ENCODE results near the gene PLPP3. TPM values are rescaled to one million over a fixed set of nuclear protein-coding genes. Genes with fewer than 3 reads are reported as not detected.

PLPP3 gene
- 4.6 TPM in 2 replicates for total RNA-seq

- ChIA-PET POLR2A (interaction anchor here (1.1 to 2.2 kb wide), 3 partner anchors 54 to 1291 kb away, joined by 3 to 6 read pairs (median 4); no protein-coding TSS in a partner anchor), CTCF (interaction anchor here (0.6 to 7.1 kb wide), 6 partner anchors 170 to 1241 kb away, joined by 3 to 54 read pairs (median 4); no protein-coding TSS in a partner anchor)
- H3K27ac Mint-ChIP-seq = peak within 1 kb of the TSS; percentile 59
- H3K36me3 Mint-ChIP-seq (ENCODE audit: low read depth) = no peaks in the 10 kb centered on the region
- intact Hi-C loops (cut with micrococcal nuclease) = loop anchor here (1.0 to 10.0 kb wide), 4 partner anchors 106 to 1364 kb away; partner anchors contain the start of gene USP24
- DNase-seq (peak; percentile 43), ATAC-seq (ENCODE audit: low read depth) (peak; percentile 16)
- peaks cover 54% of the 10 kb centered on the region for H3K4me1 Mint-ChIP-seq
- H3K9me3 Mint-ChIP-seq = no peaks in the 10 kb centered on the region
- peak within 1 kb of the TSS; percentile 91 for H3K4me3 Mint-ChIP-seq
- no peaks in the 10 kb centered on the region for H3K27me3 Mint-ChIP-seq
- TF ChIP-seq CTCF (IDR thresholded peaks at IDR 0.05) = no peak
Measured at GRCh38 chr1:56578963-56579875, at the start of gene PLPP3. Gene PLPP3, minus strand, starts transcription at chr1:56579563. Its CDS starts 547 bp downstream, at chr1:56579016.

- Mint-ChIP-seq H3K4me1 (no peaks in the 10 kb centered on the region), H3K27me3 (peaks cover 13% of the 10 kb centered on the region), H3K27ac (no peak overlapping the region), H3K9me3 (no peaks in the 10 kb centered on the region), H3K4me3 (no peak overlapping the region), H3K36me3 (ENCODE audit: low read depth) (no peaks in the 10 kb centered on the region)
- intact Hi-C loops (cut with micrococcal nuclease) = no loop called here
- no peak for TF ChIP-seq CTCF (IDR thresholded peaks at IDR 0.05)
- ATAC-seq (ENCODE audit: low read depth) = no peak
- ChIA-PET POLR2A (no interaction called here), CTCF (no interaction called here)
- no peak for DNase-seq
Measured at GRCh38 chr1:56627636-56628039, 48.3 kb upstream of the PLPP3 start.

- intact Hi-C loops (cut with micrococcal nuclease) = no loop called here
- Mint-ChIP-seq H3K4me1 (no peaks in the 10 kb centered on the region), H3K36me3 (ENCODE audit: low read depth) (no peaks in the 10 kb centered on the region), H3K27ac (no peak overlapping the region), H3K27me3 (peaks cover 15% of the 10 kb centered on the region), H3K9me3 (no peaks in the 10 kb centered on the region), H3K4me3 (no peak overlapping the region)
- ATAC-seq (ENCODE audit: low read depth) (no peak), DNase-seq (no peak)
- TF ChIP-seq CTCF (IDR thresholded peaks at IDR 0.05) = no peak
- ChIA-PET POLR2A (no interaction called here), CTCF (no interaction called here)
Measured at GRCh38 chr1:56627019-56627635, 47.8 kb upstream of the PLPP3 start.

- CTCF ChIA-PET = no interaction called here
- no peak overlapping the region for H3K27ac Mint-ChIP-seq
- POLR2A ChIA-PET = no interaction called here
- DNase-seq = no peak
- intact Hi-C loops (cut with micrococcal nuclease) = no loop called here
- H3K4me1 Mint-ChIP-seq = no peaks in the 10 kb centered on the region
- no peak for ATAC-seq (ENCODE audit: low read depth)
- H3K4me3 Mint-ChIP-seq = no peak overlapping the region
- H3K27me3 Mint-ChIP-seq = peaks cover 15% of the 10 kb centered on the region
- H3K9me3 Mint-ChIP-seq = no peaks in the 10 kb centered on the region
- TF ChIP-seq CTCF (IDR thresholded peaks at IDR 0.05) = no peak
- no peaks in the 10 kb centered on the region for H3K36me3 Mint-ChIP-seq (ENCODE audit: low read depth)
Measured at GRCh38 chr1:56626546-56626945, 47.2 kb upstream of the PLPP3 start.

GRCh38 chr1:56625819-56626440 lies 46.6 kb upstream of the PLPP3 start:
- intact Hi-C loops (cut with micrococcal nuclease) = no loop called here
- no peaks in the 10 kb centered on the region for H3K9me3 Mint-ChIP-seq
- H3K4me1 Mint-ChIP-seq = no peaks in the 10 kb centered on the region
- POLR2A ChIA-PET = no interaction called here
- H3K36me3 Mint-ChIP-seq (ENCODE audit: low read depth) = no peaks in the 10 kb centered on the region
- CTCF ChIA-PET = no interaction called here
- ATAC-seq (ENCODE audit: low read depth) = no peak
- no peak for DNase-seq
- no peak for TF ChIP-seq CTCF (IDR thresholded peaks at IDR 0.05)
- H3K27me3 Mint-ChIP-seq = peaks cover 17% of the 10 kb centered on the region
- no peak overlapping the region for H3K27ac Mint-ChIP-seq
- no peak overlapping the region for H3K4me3 Mint-ChIP-seq

Measured in activated B cell treated with CpG ODN at 0.5 μM for 24 hours (primary cell).